ENCODE data around the gene ABCA4. TPM values are rescaled to one million over a fixed set of nuclear protein-coding genes. Genes with fewer than 3 reads are reported as not detected.
A peak's percentile ranks its signal among the peaks of the same experiment; 100 is the strongest.

Gene ABCA4
- total and polyA plus RNA-seq, 7 donors = 0.14 to 1.1 (median 0.16) TPM; not detected in 2

GRCh38 chr1:94044290-94044790, 76.6 kb downstream of the ABCA4 start:
- 26 to 44% methylated on average over 9 of the region's 9 CpGs for WGBS, 2 donors
- DNase-seq = no peak
- H3K27ac ChIP-seq = peak overlapping the region; percentile 39 to 63 (median 48)
- H3K27me3 ChIP-seq = no peaks in the 10 kb centered on the region
- peaks cover 0 to 15% (median 0%) of the 10 kb centered on the region in 4 donors for H3K4me1 ChIP-seq
- H3K9me3 ChIP-seq = no peaks in the 10 kb centered on the region
- no peaks in the 10 kb centered on the region for H3K36me3 ChIP-seq
- no peak overlapping the region for H3K4me3 ChIP-seq
- intact Hi-C loops (cut with DNase I) = no loop called here
- TF ChIP-seq POLR2AphosphoS5 (IDR thresholded peaks at IDR 0.05) (no peak), EP300 (IDR thresholded peaks at IDR 0.05) (no peak), CTCF (IDR thresholded peaks at IDR 0.05) (no peak), POLR2A (IDR thresholded peaks at IDR 0.05) (no peak)

GRCh38 chr1:94043738-94044289, 77.1 kb downstream of the ABCA4 start:
- Histone ChIP-seq H3K4me1 (peaks cover 0 to 18% (median 0%) of the 10 kb centered on the region in 4 donors), H3K4me3 (no peak overlapping the region), H3K9me3 (no peaks in the 10 kb centered on the region), H3K27ac (peak overlapping the region; percentile 39 to 63 (median 48)), H3K27me3 (no peaks in the 10 kb centered on the region), H3K36me3 (no peaks in the 10 kb centered on the region)
- TF ChIP-seq POLR2AphosphoS5 (IDR thresholded peaks at IDR 0.05) (no peak), POLR2A (IDR thresholded peaks at IDR 0.05) (no peak), EP300 (IDR thresholded peaks at IDR 0.05) (no peak)
- 33 to 54% methylated on average over 4 of the region's 4 CpGs for WGBS, 2 donors
- DNase-seq = no peak
- intact Hi-C loops (cut with DNase I) = no loop called here

GRCh38 chr1:94042388-94042787, 78.6 kb downstream of the ABCA4 start:
- peaks cover 0 to 18% (median 0%) of the 10 kb centered on the region in 4 donors for H3K4me1 ChIP-seq
- peaks cover 0 to 6% (median 0%) of the 10 kb centered on the region in 3 donors for H3K27me3 ChIP-seq
- WGBS, 2 donors = 96 to 100% methylated on average over 1 of the region's 1 CpG
- peak overlapping the region in 1 of 4 donors; percentile 29 for H3K27ac ChIP-seq
- no peak overlapping the region for H3K4me3 ChIP-seq
- no peak for DNase-seq
- intact Hi-C loops (cut with DNase I) = no loop called here
- no peak for TF ChIP-seq POLR2A (IDR thresholded peaks at IDR 0.05)
- no peak for TF ChIP-seq CTCF (IDR thresholded peaks at IDR 0.05)
- TF ChIP-seq POLR2AphosphoS5 (IDR thresholded peaks at IDR 0.05) = no peak
- no peak for TF ChIP-seq EP300 (IDR thresholded peaks at IDR 0.05)
- H3K9me3 ChIP-seq = no peaks in the 10 kb centered on the region
- no peaks in the 10 kb centered on the region for H3K36me3 ChIP-seq

- intact Hi-C loops (cut with DNase I) = no loop called here
- peaks cover 0 to 10% (median 0%) of the 10 kb centered on the region in 4 donors for H3K4me1 ChIP-seq
- 72 to 82% methylated on average over 11 of the region's 11 CpGs for WGBS, 2 donors
- peaks cover 0 to 6% (median 0%) of the 10 kb centered on the region in 3 donors for H3K27me3 ChIP-seq
- DNase-seq = peak; percentile 84
- no peak for TF ChIP-seq CTCF (IDR thresholded peaks at IDR 0.05)
- no peak for TF ChIP-seq EP300 (IDR thresholded peaks at IDR 0.05)
- TF ChIP-seq POLR2A (IDR thresholded peaks at IDR 0.05) = no peak
- TF ChIP-seq POLR2AphosphoS5 (IDR thresholded peaks at IDR 0.05) = no peak
- H3K27ac ChIP-seq = peak overlapping the region in 2 of 4 donors; percentile 28 to 60
- no peak overlapping the region for H3K4me3 ChIP-seq
- H3K9me3 ChIP-seq = no peaks in the 10 kb centered on the region
- H3K36me3 ChIP-seq = no peaks in the 10 kb centered on the region
Measured at GRCh38 chr1:94039871-94040569, 80.9 kb downstream of the ABCA4 start.

GRCh38 chr1:94039514-94039870, 81.5 kb downstream of the ABCA4 start:
- H3K27ac ChIP-seq = peak overlapping the region in 3 of 4 donors; percentile 2 to 60 (median 28)
- 5 to 8% methylated on average over 4 of the region's 4 CpGs for WGBS, 2 donors
- DNase-seq = peak; percentile 84
- no peak overlapping the region for H3K4me3 ChIP-seq
- TF ChIP-seq EP300 (IDR thresholded peaks at IDR 0.05) = no peak
- peak; percentile 25 to 74 (median 46) for TF ChIP-seq CTCF (IDR thresholded peaks at IDR 0.05)
- TF ChIP-seq POLR2A (IDR thresholded peaks at IDR 0.05) = no peak
- no peak for TF ChIP-seq POLR2AphosphoS5 (IDR thresholded peaks at IDR 0.05)
- H3K9me3 ChIP-seq = no peaks in the 10 kb centered on the region
- H3K36me3 ChIP-seq = no peaks in the 10 kb centered on the region
- intact Hi-C loops (cut with DNase I) = no loop called here
- peaks cover 0 to 10% (median 0%) of the 10 kb centered on the region in 4 donors for H3K4me1 ChIP-seq
- peaks cover 0 to 6% (median 0%) of the 10 kb centered on the region in 3 donors for H3K27me3 ChIP-seq
